Activated CD4-positive, CD25-positive, alpha-beta regulatory T cell treated with anti-CD3 and anti-CD28 coated beads, Interleukin-2, amount 50 U/mL, for 16 hours (primary cell): Measurements from ENCODE around the gene AREL1.
A peak's percentile ranks its signal among the peaks of the same experiment; 100 is the strongest.
"Not testable (repeated sequence)": the region's sequence is repeated elsewhere in the genome, so short reads cannot be mapped to it uniquely, and the experiment has no call there.

Experiments
- DNase-seq: peaks from one replicate; pipeline ENCODE4 v3.0.0-alpha.2; 2020; ENCODE audit warnings: low read depth, low spot score

AREL1 gene, protein sequence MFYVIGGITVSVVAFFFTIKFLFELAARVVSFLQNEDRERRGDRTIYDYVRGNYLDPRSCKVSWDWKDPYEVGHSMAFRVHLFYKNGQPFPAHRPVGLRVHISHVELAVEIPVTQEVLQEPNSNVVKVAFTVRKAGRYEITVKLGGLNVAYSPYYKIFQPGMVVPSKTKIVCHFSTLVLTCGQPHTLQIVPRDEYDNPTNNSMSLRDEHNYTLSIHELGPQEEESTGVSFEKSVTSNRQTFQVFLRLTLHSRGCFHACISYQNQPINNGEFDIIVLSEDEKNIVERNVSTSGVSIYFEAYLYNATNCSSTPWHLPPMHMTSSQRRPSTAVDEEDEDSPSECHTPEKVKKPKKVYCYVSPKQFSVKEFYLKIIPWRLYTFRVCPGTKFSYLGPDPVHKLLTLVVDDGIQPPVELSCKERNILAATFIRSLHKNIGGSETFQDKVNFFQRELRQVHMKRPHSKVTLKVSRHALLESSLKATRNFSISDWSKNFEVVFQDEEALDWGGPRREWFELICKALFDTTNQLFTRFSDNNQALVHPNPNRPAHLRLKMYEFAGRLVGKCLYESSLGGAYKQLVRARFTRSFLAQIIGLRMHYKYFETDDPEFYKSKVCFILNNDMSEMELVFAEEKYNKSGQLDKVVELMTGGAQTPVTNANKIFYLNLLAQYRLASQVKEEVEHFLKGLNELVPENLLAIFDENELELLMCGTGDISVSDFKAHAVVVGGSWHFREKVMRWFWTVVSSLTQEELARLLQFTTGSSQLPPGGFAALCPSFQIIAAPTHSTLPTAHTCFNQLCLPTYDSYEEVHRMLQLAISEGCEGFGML

GRCh38 chr14:74712499-74713394 lies at the start of gene AREL1, which contains the start of gene FCF1:
Gene AREL1, minus strand, starts transcription at chr14:74713080. Its CDS starts 27,465 bp downstream, at chr14:74685615.
Gene FCF1, plus strand, starts transcription at chr14:74713144. Its CDS starts 54 bp downstream, at chr14:74713198.
- peak; percentile 82 for DNase-seq

- not testable (repeated sequence) for DNase-seq
These were observed 45.6 kb upstream of the AREL1 start for GRCh38 chr14:74758505-74758904.

GRCh38 chr14:74756326-74756725 lies 43.4 kb upstream of the AREL1 start:
- no peak for DNase-seq

- no peak for DNase-seq
These were observed 42.0 kb upstream of the AREL1 start for GRCh38 chr14:74754899-74755298.

- DNase-seq = no peak
These were observed 41.3 kb upstream of the AREL1 start for GRCh38 chr14:74754157-74754556.

- DNase-seq = no peak
These were observed 34.4 kb upstream of the AREL1 start for GRCh38 chr14:74747237-74747636.

DNA sequence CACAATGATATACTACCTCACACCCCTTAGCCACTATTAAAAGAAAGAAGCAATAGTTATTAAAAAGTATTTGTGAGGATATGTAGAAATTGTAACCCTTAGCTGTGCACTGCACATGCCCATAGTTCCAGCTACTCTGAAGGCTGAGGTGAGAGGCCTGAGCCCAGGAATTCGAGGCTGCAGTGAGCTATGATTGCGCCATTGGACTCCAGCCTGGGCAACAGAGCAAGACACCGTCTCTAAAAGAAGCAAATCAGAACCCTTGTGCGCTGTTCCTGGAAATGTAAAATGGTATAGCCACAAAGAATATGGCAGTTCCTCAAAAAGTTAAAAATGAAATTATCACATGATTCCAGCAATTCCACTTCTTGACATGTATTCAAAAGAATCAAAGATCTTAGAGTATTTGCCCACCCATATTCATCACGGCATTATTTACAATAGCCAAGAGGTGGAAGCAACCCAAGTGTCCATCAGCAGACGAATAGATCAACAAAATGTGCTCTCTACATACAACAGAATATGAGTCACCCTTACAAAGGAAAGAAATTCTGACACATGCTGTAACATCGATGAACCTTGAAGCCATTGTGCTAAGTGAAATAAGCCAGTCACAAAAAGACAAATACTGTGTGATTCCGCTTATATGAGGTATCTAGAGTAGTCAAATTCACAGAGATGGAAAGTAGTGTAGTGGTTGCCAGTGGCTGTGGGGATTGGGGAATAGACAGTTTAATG lies 26.6 kb upstream of the AREL1 start:
- DNase-seq = no peak

DNA sequence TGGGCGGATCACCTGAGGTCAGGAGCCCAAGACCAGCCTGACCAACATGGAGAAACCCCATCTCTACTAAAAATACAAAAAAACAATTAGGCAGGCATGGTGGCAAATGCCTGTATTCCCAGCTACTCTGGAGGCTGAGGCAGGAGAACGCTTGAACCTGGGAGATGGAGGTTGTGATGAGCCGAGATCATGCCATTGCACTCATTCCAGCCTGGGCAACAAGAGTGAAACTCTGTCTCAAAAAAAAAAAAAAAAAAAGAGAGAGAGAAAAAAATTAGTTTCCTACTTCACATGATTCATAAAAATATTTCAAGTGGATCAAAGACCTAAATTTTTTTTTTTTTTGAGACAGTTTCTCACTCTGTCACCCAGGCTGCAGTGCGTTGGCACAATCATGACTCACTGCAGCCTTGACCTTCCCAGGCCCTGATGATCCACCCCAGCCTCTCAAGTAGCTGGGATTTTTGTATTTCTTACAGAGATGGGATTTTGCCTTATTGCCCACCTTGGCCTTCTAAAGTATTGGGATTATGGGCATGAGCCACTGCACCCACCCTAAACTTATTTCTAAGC lies 25.0 kb upstream of the AREL1 start:
- no peak for DNase-seq

GRCh38 chr14:74735125-74735524 lies 22.2 kb upstream of the AREL1 start:
- DNase-seq = no peak

DNA sequence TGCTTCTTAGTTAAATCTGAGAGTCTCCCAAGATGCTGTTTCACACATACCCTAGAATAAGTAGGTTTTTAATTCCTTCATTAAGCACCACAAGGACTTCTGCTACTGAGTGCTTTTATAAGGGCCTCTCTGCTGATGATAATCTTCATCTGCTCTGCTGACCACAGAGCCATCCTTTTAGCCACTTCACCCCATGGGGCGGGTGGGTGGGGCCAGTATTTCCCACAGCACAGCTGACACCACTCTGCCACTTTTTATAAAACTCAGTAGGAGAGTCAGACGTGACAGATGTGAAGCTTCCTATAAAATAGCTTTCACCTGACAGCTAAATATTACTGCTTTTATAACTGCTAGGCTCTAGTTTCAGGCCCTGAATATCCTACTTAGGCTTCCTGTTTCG lies 20.3 kb upstream of the AREL1 start:
- DNase-seq = no peak

GRCh38 chr14:74732387-74732786 lies 19.5 kb upstream of the AREL1 start:
- no peak for DNase-seq

- no peak for DNase-seq
These were observed 10.3 kb upstream of the AREL1 start for GRCh38 chr14:74723134-74723533.

- no peak for DNase-seq
These were observed 7.6 kb upstream of the AREL1 start for GRCh38 chr14:74720526-74720925.

DNA sequence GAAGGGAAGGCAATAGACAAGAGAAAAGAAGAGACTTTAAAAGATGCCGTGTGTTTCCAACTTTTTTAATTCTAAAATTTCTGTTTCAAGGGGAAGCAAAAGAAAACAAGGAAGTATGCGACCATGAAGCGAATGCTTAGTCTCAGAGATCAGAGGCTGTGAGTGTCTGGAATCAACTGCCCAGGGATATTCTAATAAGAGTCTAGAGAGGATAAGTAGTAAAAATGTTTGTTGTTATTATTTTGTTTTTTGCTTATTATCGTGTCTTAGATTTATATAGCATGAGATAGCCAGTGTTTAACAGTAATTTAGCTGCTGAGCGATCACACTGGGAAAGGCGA lies 485 bp upstream of the AREL1 start:
- no peak for DNase-seq

- no peak for DNase-seq
These were observed 1.2 kb downstream of the AREL1 start for GRCh38 chr14:74711651-74712050.

GRCh38 chr14:74710480-74710879 lies 2.4 kb downstream of the AREL1 start:
- DNase-seq = no peak

DNA sequence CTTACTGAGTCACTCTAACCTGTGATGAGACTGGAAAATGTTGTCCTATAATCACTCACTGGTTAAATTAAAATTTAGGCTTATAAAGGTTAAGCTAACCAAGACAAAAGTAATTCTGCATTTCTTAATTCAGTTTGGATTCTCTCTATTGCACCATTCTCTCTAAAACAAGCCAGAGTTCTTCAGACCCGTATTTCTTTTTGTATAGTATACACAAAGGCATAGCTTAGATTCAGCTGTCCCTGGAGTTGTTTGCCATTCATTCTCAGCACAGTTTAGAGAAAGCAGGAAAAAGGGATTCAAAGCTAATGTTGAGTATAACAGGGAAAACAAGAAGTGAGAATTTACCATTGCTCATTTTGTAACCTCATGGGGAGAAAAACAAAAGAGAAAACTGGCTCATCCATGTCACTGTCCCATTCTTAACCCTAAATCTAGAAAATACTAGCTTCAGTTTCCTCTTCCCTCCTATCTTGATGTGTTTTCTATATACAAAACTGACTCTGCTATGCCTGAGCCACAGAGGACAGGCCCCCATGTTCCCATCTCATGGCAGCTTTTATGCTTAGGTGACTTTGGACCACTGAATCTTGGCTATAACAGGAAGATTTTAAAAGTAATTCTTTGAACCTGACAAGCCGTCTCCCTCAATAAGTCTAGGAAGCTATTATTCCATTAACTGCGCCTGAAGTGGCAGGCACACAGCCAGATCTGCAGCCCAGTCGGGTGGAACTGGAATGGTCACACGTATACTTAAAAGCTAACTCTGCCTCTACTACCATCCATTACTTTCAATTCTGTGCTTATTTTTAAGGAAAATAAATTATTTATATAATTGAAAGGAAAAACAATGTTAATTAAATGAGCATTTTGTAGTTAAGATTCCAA lies 7.0 kb downstream of the AREL1 start:
- no peak for DNase-seq

DNA sequence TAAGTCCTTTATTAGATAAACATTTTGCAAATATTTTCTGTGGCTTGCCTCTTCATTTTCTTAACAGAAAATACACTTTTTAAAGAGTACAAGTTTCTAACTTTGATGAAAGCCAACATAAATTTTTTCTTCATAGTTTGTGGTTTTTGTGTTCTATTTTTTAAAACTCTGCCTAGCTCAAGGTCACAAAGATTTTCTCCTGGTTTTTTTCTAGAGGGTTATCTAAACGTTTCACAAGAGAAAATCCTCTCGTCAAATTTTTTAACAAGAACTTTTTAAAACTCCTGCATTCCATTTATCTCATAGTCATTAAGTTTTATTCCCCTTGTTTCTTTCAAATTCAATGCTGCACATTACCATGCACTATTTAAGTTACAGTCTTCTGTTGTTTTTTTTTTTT lies 8.2 kb downstream of the AREL1 start:
- DNase-seq = no peak

GRCh38 chr14:74703043-74703442 lies 9.8 kb downstream of the AREL1 start:
- no peak for DNase-seq

DNA sequence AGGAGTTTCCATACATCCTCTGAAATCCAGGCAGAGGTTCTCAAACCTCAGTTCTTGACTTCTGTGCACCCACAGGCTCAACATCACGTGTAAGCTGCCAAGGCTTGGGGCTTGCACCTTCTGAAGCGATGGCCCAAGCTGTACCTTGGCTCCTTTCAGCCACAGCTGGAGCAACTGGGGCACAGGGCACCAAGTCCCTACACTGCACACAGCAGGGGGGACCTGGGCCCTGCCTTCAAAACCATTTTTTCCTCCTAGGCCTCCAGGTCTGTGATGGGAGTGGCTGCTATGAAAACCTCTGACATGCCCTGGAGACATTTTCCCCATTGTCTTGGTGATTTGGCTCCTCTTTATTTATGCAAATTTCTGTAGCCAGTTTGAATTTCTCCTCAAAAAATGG lies 10.6 kb downstream of the AREL1 start:
- DNase-seq = no peak
